ENCODE measurements around the gene ALOX15.
"Not testable (repeated sequence)": the region's sequence is repeated elsewhere in the genome, so short reads cannot be mapped to it uniquely, and the experiment has no call there.

Gene ALOX15

GRCh38 chr17:4597975-4598374 is 43.5 kb downstream of the ALOX15 start:
- H3K79me2 ChIP-seq (ENCODE audit: insufficient read depth, low read length), result no peaks in the 10 kb centered on the region
- no peak for TF ChIP-seq EZH2phosphoT487 (conservative IDR thresholded peaks at IDR 0.05; ENCODE audit: low read length)
- TF ChIP-seq, protein P1, sequence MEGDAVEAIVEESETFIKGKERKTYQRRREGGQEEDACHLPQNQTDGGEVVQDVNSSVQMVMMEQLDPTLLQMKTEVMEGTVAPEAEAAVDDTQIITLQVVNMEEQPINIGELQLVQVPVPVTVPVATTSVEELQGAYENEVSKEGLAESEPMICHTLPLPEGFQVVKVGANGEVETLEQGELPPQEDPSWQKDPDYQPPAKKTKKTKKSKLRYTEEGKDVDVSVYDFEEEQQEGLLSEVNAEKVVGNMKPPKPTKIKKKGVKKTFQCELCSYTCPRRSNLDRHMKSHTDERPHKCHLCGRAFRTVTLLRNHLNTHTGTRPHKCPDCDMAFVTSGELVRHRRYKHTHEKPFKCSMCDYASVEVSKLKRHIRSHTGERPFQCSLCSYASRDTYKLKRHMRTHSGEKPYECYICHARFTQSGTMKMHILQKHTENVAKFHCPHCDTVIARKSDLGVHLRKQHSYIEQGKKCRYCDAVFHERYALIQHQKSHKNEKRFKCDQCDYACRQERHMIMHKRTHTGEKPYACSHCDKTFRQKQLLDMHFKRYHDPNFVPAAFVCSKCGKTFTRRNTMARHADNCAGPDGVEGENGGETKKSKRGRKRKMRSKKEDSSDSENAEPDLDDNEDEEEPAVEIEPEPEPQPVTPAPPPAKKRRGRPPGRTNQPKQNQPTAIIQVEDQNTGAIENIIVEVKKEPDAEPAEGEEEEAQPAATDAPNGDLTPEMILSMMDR (IDR thresholded peaks at IDR 0.05; ENCODE audit: insufficient read depth, low read length, poor library complexity, severe bottlenecking), result no peak
- H3K9me2 ChIP-seq (replicated peaks; ENCODE audit: insufficient read depth, low read length), result no peaks in the 10 kb centered on the region
- no peak overlapping the region for H3K27ac ChIP-seq (ENCODE audit: low read depth, low read length)
- H3F3A ChIP-seq (ENCODE audit: insufficient read depth), result no peaks in the 10 kb centered on the region
- no peaks in the 10 kb centered on the region for H4K20me1 ChIP-seq (ENCODE audit: low read depth, low read length)
- H3K4me2 ChIP-seq (ENCODE audit: low read depth, low read length, poor library complexity, severe bottlenecking), result no peak overlapping the region
- no peak overlapping the region for H3K9ac ChIP-seq (ENCODE audit: low read length)
- H3K27me3 ChIP-seq (ENCODE audit: low read length), result no peaks in the 10 kb centered on the region
- no peak overlapping the region for H3K4me3 ChIP-seq (ENCODE audit: insufficient read depth, low read length, poor library complexity, severe bottlenecking)
- no peaks in the 10 kb centered on the region for H3K9me3 ChIP-seq (ENCODE audit: insufficient read depth, low read length)
- no peak overlapping the region for H2AFZ ChIP-seq (ENCODE audit: low read depth, low read length, severe bottlenecking)
- no peaks in the 10 kb centered on the region for H3K36me3 ChIP-seq (ENCODE audit: low read length)

DNA sequence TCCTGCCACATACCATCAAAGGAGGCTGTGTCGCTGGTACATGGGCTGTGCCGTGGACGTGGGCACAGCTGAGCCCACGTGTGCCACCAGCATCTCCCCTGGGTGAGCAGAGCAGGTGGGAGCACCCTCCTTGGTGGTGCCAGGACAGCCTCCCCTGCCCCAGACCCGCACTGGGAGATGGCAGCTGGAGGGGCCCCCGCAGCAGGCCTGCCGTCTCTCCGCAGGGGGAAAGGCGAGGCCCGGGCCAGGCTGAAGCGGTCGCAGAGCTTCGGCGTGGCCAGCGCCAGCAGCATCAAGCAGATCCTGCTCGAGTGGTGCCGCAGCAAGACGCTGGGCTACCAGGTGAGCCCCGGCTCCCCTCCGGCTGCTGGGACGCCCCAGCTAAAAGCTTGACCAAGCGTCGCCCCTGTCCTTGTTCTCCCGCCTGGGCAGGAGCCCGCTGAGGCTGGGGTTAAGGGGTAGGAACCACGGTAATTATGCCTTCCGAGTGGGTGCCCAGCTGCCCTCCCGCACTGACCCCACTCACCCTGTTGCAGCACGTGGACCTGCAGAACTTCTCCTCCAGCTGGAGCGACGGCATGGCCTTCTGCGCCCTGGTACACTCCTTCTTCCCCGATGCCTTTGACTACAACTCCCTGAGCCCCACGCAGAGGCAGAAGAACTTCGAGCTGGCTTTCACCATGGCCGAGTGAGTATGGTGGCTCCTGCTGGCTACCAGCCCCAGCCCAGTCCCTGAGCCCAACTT is 44.7 kb downstream of the ALOX15 start:
- H3K27me3 ChIP-seq (ENCODE audit: low read length), result no peaks in the 10 kb centered on the region

DNA sequence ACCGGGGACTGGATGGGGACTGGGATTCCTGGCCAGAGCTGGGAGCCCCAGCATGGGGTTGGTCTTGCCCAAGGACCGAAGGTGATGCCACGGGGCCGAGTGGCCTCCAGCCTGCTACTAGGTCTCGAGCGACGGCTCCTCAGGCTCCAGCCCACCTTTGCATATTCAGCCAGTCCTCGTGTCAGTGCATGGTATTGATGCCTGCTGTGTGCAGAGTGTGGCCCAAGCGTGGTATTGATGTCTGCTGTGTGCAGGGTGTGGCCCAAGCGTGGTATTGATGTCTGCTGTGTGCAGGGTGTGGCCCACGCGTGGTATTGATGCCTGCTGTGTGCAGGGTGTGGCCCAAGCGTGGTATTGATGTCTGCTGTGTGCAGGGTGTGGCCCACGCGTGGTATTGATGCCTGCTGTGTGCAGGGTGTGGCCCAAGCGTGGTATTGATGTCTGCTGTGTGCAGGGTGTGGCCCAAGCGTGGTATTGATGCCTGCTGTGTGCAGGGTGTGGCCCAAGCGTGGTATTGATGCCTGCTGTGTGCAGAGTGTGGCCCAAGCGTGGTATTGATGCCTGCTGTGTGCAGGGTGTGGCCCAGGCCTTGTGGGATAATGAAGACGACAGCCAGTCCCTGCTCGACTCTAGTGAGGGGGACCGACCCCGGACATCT is 45.7 kb downstream of the ALOX15 start:
- not testable (repeated sequence) for H3K4me2 ChIP-seq (ENCODE audit: low read depth, low read length, poor library complexity, severe bottlenecking)

More for the DNA sequence above, 44.7 kb downstream of the ALOX15 start:
- Histone ChIP-seq H2AFZ (ENCODE audit: low read depth, low read length, severe bottlenecking) (no peak overlapping the region), H3K9me2 (replicated peaks; ENCODE audit: insufficient read depth, low read length) (no peaks in the 10 kb centered on the region), H3K27ac (ENCODE audit: low read depth, low read length) (no peak overlapping the region), H3F3A (ENCODE audit: insufficient read depth) (no peaks in the 10 kb centered on the region), H3K9me3 (ENCODE audit: insufficient read depth, low read length) (no peaks in the 10 kb centered on the region), H3K9ac (ENCODE audit: low read length) (no peak overlapping the region), H3K36me3 (ENCODE audit: low read length) (no peaks in the 10 kb centered on the region), H3K79me2 (ENCODE audit: insufficient read depth, low read length) (no peaks in the 10 kb centered on the region), H4K20me1 (ENCODE audit: low read depth, low read length) (no peaks in the 10 kb centered on the region), H3K4me2 (ENCODE audit: low read depth, low read length, poor library complexity, severe bottlenecking) (no peak overlapping the region), H3K4me3 (ENCODE audit: insufficient read depth, low read length, poor library complexity, severe bottlenecking) (no peak overlapping the region)
- TF ChIP-seq, protein P1 (IDR thresholded peaks at IDR 0.05; ENCODE audit: insufficient read depth, low read length, poor library complexity, severe bottlenecking), result no peak
- TF ChIP-seq EZH2phosphoT487 (conservative IDR thresholded peaks at IDR 0.05; ENCODE audit: low read length), result no peak

More for the DNA sequence above, 45.7 kb downstream of the ALOX15 start:
- not testable (repeated sequence) for H3K27me3 ChIP-seq (ENCODE audit: low read length); H3F3A ChIP-seq (ENCODE audit: insufficient read depth); H3K36me3 ChIP-seq (ENCODE audit: low read length); H3K9me3 ChIP-seq (ENCODE audit: insufficient read depth, low read length); H3K9ac ChIP-seq (ENCODE audit: low read length); H2AFZ ChIP-seq (ENCODE audit: low read depth, low read length, severe bottlenecking); H3K9me2 ChIP-seq (replicated peaks; ENCODE audit: insufficient read depth, low read length); H4K20me1 ChIP-seq (ENCODE audit: low read depth, low read length); H3K27ac ChIP-seq (ENCODE audit: low read depth, low read length); H3K4me3 ChIP-seq (ENCODE audit: insufficient read depth, low read length, poor library complexity, severe bottlenecking); H3K79me2 ChIP-seq (ENCODE audit: insufficient read depth, low read length)

All from SU-DHL-6 (cell line).